ENCODE results near the gene PLXNB2.

DNA sequence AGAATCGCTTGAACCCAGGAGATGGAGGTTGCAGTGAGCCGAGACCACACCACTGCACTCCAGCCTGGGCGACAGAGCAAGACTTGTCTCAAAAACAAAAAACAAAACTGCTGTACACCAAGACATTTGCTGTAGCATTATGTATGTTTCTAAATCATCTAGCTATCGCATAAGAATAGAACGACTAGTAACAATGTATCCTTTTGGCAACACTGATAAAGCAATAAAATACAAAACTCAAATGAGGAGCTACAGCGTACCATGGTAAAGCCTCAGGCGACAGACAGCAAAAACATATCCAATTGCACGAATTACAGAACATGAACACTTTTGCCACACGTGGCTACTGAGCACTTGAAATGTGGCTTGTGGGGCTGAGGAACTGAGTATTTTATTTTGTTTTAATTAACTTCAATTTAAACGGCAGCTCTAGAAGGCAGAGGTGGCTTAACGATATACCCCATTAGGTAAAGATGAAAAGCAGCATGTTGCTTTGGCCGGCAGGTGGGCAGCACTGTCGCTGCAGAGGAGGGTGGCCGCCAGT is 65.0 kb downstream of the PLXNB2 start:
- no peak for TF ChIP-seq TAF1 (IDR thresholded peaks at IDR 0.05; ENCODE audit: borderline replicate concordance, insufficient read depth, low read length)
- TF ChIP-seq, protein P1, sequence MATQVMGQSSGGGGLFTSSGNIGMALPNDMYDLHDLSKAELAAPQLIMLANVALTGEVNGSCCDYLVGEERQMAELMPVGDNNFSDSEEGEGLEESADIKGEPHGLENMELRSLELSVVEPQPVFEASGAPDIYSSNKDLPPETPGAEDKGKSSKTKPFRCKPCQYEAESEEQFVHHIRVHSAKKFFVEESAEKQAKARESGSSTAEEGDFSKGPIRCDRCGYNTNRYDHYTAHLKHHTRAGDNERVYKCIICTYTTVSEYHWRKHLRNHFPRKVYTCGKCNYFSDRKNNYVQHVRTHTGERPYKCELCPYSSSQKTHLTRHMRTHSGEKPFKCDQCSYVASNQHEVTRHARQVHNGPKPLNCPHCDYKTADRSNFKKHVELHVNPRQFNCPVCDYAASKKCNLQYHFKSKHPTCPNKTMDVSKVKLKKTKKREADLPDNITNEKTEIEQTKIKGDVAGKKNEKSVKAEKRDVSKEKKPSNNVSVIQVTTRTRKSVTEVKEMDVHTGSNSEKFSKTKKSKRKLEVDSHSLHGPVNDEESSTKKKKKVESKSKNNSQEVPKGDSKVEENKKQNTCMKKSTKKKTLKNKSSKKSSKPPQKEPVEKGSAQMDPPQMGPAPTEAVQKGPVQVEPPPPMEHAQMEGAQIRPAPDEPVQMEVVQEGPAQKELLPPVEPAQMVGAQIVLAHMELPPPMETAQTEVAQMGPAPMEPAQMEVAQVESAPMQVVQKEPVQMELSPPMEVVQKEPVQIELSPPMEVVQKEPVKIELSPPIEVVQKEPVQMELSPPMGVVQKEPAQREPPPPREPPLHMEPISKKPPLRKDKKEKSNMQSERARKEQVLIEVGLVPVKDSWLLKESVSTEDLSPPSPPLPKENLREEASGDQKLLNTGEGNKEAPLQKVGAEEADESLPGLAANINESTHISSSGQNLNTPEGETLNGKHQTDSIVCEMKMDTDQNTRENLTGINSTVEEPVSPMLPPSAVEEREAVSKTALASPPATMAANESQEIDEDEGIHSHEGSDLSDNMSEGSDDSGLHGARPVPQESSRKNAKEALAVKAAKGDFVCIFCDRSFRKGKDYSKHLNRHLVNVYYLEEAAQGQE (IDR thresholded peaks at IDR 0.05; ENCODE audit: insufficient read depth in 1 of 2, low read depth in 2 of 2, low read length in 2 of 2) = no peak
- TF ChIP-seq FOXP2 (optimal IDR thresholded peaks at IDR 0.05; ENCODE audit: borderline replicate concordance, extremely low read depth, extremely low read length, insufficient read depth) = no peak
- TF ChIP-seq POLR2AphosphoS5 (IDR thresholded peaks at IDR 0.05; ENCODE audit: low read depth, low read length) = no peak
